Nephron progenitor cell (in vitro differentiated cells): Measurements from ENCODE around the gene ZNF319.

Source experiments
- DNase-seq: peaks from one replicate; pipeline ENCODE4 v3.0.0; 2021
- H3K27ac Mint-ChIP-seq: 2 replicates; pipeline ENCODE4 v1.8.0; 2021; ENCODE audit warnings: mild to moderate bottlenecking, moderate library complexity, mixed read lengths
- H3K27me3 Mint-ChIP-seq: 2 replicates; pipeline ENCODE4 v1.8.0; 2021; ENCODE audit warnings: mild to moderate bottlenecking, low read depth, mixed read lengths; ENCODE audit not compliant: poor library complexity
- H3K36me3 Mint-ChIP-seq: 2 replicates; pipeline ENCODE4 v1.8.0; 2021; ENCODE audit warnings: low read depth, mixed read lengths
- H3K4me1 Mint-ChIP-seq: 2 replicates; pipeline ENCODE4 v1.8.0; 2021; ENCODE audit warnings: mixed read lengths
- H3K4me3 Mint-ChIP-seq: 2 replicates; pipeline ENCODE4 v1.8.0; 2021; ENCODE audit warnings: mild to moderate bottlenecking, moderate library complexity, mixed read lengths
- H3K9me3 Mint-ChIP-seq: 2 replicates; pipeline ENCODE4 v1.8.0; 2021; ENCODE audit warnings: mild to moderate bottlenecking, moderate library complexity, mixed read lengths
- CTCF ChIP-seq: fragments of 200-600 bp; sonication (generic); IDR thresholded peaks from 2 replicates; pipeline ENCODE4 v1.5.0; 2021; ENCODE audit warnings: antibody characterized with exemption

Gene ZNF319

GRCh38 chr16:57999971-58000705 is at the start of gene ZNF319:
Gene ZNF319, minus strand, starts transcription at chr16:58000672. Its CDS starts 2,407 bp downstream, at chr16:57998265.
- no peak for TF ChIP-seq CTCF
- Mint-ChIP-seq H3K4me3 (peak within 1 kb of the TSS; percentile 92), H3K27ac (peak within 1 kb of the TSS; percentile 83), H3K9me3 (no peaks in the 10 kb centered on the region), H3K27me3 (peaks cover 3% of the 10 kb centered on the region), H3K36me3 (peaks cover 19% of the 10 kb centered on the region), H3K4me1 (peaks cover 28% of the 10 kb centered on the region)
- DNase-seq: no peak

- H3K27me3 Mint-ChIP-seq: no peaks in the 10 kb centered on the region
- H3K36me3 Mint-ChIP-seq: no peaks in the 10 kb centered on the region
- DNase-seq: no peak
- peaks cover 45% of the 10 kb centered on the region for H3K4me1 Mint-ChIP-seq
- no peak for TF ChIP-seq CTCF
- H3K27ac Mint-ChIP-seq: peak overlapping the region; percentile 81
- no peak overlapping the region for H3K4me3 Mint-ChIP-seq
- no peaks in the 10 kb centered on the region for H3K9me3 Mint-ChIP-seq
Observed at GRCh38 chr16:58049232-58050185, 49.0 kb upstream of the ZNF319 start.

- Mint-ChIP-seq H3K4me1 (peaks cover 45% of the 10 kb centered on the region), H3K36me3 (no peaks in the 10 kb centered on the region), H3K27me3 (no peaks in the 10 kb centered on the region), H3K9me3 (no peaks in the 10 kb centered on the region), H3K4me3 (peak overlapping the region; percentile 14), H3K27ac (peak overlapping the region; percentile 81)
- no peak for TF ChIP-seq CTCF
- no peak for DNase-seq
Observed at GRCh38 chr16:58048494-58049231, 48.2 kb upstream of the ZNF319 start.

- Mint-ChIP-seq H3K27me3 (no peaks in the 10 kb centered on the region), H3K9me3 (no peaks in the 10 kb centered on the region), H3K4me3 (peak overlapping the region; percentile 14), H3K27ac (peak overlapping the region; percentile 66), H3K4me1 (peaks cover 45% of the 10 kb centered on the region), H3K36me3 (no peaks in the 10 kb centered on the region)
- no peak for TF ChIP-seq CTCF
- DNase-seq: no peak
Observed at GRCh38 chr16:58047557-58048348, 47.3 kb upstream of the ZNF319 start.

GRCh38 chr16:58046936-58047335 is 46.5 kb upstream of the ZNF319 start:
- no peak for TF ChIP-seq CTCF
- Mint-ChIP-seq H3K27me3 (no peaks in the 10 kb centered on the region), H3K4me1 (peaks cover 45% of the 10 kb centered on the region), H3K36me3 (no peaks in the 10 kb centered on the region), H3K4me3 (no peak overlapping the region), H3K9me3 (no peaks in the 10 kb centered on the region), H3K27ac (no peak overlapping the region)
- no peak for DNase-seq
